KG1 (cell line): ENCODE results near the gene OSTF1.

Source experiments
- DNase-seq: peaks from one replicate; lab custom pipeline; 2025; lab: John Stamatoyannopoulos, UW

OSTF1 gene

GRCh38 chr9:75085640-75086039 is 2.7 kb upstream of the OSTF1 start:
- no peak for DNase-seq

- DNase-seq: no peak
Measured at GRCh38 chr9:75086541-75087288, 1.6 kb upstream of the OSTF1 start.

- peak; percentile 51 for DNase-seq
Measured at GRCh38 chr9:75087289-75087823, 958 bp upstream of the OSTF1 start.

- DNase-seq: peak; percentile 49
Measured at GRCh38 chr9:75088646-75089372, 495 bp downstream of the OSTF1 start.

GRCh38 chr9:75089373-75089766 is 1.1 kb downstream of the OSTF1 start:
- DNase-seq: no peak

- DNase-seq: no peak
Measured at GRCh38 chr9:75090579-75090978, 2.3 kb downstream of the OSTF1 start.

GRCh38 chr9:75092766-75093165 is 4.5 kb downstream of the OSTF1 start:
- no peak for DNase-seq

- no peak for DNase-seq
Measured at GRCh38 chr9:75096796-75097195, 8.5 kb downstream of the OSTF1 start.

GRCh38 chr9:75101004-75101588 is 12.8 kb downstream of the OSTF1 start:
- DNase-seq: no peak

GRCh38 chr9:75102177-75102790 is 14.0 kb downstream of the OSTF1 start:
- no peak for DNase-seq

- DNase-seq: no peak
Measured at GRCh38 chr9:75104607-75105006, 16.3 kb downstream of the OSTF1 start.

- DNase-seq: no peak
Measured at GRCh38 chr9:75105019-75105540, 16.8 kb downstream of the OSTF1 start.

GRCh38 chr9:75105841-75106240 is 17.5 kb downstream of the OSTF1 start:
- DNase-seq: no peak

- no peak for DNase-seq
Measured at GRCh38 chr9:75106857-75107256, 18.5 kb downstream of the OSTF1 start.

GRCh38 chr9:75108571-75108970 is 20.3 kb downstream of the OSTF1 start:
- no peak for DNase-seq

GRCh38 chr9:75109210-75109839 is 21.0 kb downstream of the OSTF1 start:
- no peak for DNase-seq

- DNase-seq: no peak
Measured at GRCh38 chr9:75111019-75111622, 22.8 kb downstream of the OSTF1 start.

- no peak for DNase-seq
Measured at GRCh38 chr9:75112789-75113188, 24.5 kb downstream of the OSTF1 start.

GRCh38 chr9:75116306-75116705 is 28.0 kb downstream of the OSTF1 start:
- no peak for DNase-seq

GRCh38 chr9:75117564-75117963 is 29.2 kb downstream of the OSTF1 start:
- DNase-seq: no peak

- DNase-seq: no peak
Measured at GRCh38 chr9:75120686-75121085, 32.4 kb downstream of the OSTF1 start.
